BJ (cell line): ENCODE data around the gene CCDC192. TPM values are rescaled to one million over a fixed set of nuclear protein-coding genes. Genes with fewer than 3 reads are reported as not detected.

Experiments used
- CTCF ChIA-PET: fragments of 350-600 bp; formaldehyde crosslinking; extraction: SDS; loops from one replicate; lab custom pipeline; 2021; ENCODE audit warnings: antibody characterized with exemption, inconsistent platforms; lab: Yijun Ruan, JAX
- POLR2A ChIA-PET: fragments of 300-600 bp; sonication (Branson Sonifier 250); formaldehyde crosslinking; extraction: SDS; loops from one replicate; lab custom pipeline; 2021; ENCODE audit warnings: antibody characterized with exemption; lab: Charles Lee
- DNase-seq: peaks from one replicate; pipeline ENCODE4 v3.0.0-alpha.2; 2011; ENCODE audit warnings: low read depth
- H3K27me3 ChIP-seq: 2 replicates; pipeline ENCODE4 v1.6.0; 2011; ENCODE audit warnings: low read length; ENCODE audit not compliant: control insufficient read depth, insufficient read depth
- H3K36me3 ChIP-seq: 2 replicates; pipeline ENCODE4 v1.5.1; 2011; ENCODE audit warnings: low read length; ENCODE audit not compliant: control insufficient read depth, insufficient read depth
- H3K4me3 ChIP-seq: 2 replicates; pipeline ENCODE4 v1.5.1; 2011; ENCODE audit warnings: low read depth, mild to moderate bottlenecking, control low read depth, low read length
- polyA plus RNA-seq: library from polyadenylated mRNA; depleted of rRNA; stranded (reverse); fragments of >200 nt; gene quantifications from 2 replicates; pipeline ENCODE4 v1.2.3, GENCODE V29; 2011
- TF ChIP-seq, protein P1 (sequence below): IDR thresholded peaks from 2 replicates; pipeline ENCODE4 v1.5.1; 2011; ENCODE audit warnings: low read depth, mild to moderate bottlenecking, control low read depth, inconsistent platforms, low read length, moderate library complexity; ENCODE audit not compliant: insufficient read depth

CCDC192 gene
- polyA plus RNA-seq, 1 experiment, result not detected

DNA sequence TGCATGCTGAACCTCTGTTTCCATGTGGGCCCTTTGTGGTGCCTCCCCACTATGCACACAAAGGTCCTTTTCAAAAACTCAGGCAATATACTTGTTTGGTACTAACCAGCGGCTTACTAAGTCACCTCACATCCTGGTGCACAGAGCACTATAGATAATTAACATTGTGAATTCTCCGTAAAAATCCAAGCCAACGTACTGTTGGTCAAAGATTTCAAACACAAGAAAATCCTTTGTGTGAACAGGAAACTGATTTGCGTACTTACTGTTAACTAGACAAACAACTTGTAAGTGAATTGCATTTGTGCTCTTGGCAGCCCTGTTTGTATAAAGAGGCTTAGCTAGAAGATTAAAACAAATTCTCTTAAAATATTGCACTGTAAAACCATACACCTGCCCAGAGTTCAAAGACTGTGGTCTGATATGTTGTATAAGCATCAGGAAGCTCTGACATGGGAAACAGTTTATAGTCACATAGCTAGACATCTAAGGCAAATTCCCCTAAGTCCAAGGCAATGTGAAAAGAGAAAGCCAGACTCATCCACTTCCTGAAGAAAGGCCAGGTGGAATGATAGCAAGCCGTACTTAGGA, 255.3 kb downstream of the CCDC192 start:
- POLR2A ChIA-PET, result no interaction called here
- CTCF ChIA-PET, result interaction anchor here (0.7 to 0.8 kb wide), 2 partner anchors 8 to 22 kb away, joined by 3 to 5 read pairs; no protein-coding TSS in a partner anchor
- TF ChIP-seq, protein P1, sequence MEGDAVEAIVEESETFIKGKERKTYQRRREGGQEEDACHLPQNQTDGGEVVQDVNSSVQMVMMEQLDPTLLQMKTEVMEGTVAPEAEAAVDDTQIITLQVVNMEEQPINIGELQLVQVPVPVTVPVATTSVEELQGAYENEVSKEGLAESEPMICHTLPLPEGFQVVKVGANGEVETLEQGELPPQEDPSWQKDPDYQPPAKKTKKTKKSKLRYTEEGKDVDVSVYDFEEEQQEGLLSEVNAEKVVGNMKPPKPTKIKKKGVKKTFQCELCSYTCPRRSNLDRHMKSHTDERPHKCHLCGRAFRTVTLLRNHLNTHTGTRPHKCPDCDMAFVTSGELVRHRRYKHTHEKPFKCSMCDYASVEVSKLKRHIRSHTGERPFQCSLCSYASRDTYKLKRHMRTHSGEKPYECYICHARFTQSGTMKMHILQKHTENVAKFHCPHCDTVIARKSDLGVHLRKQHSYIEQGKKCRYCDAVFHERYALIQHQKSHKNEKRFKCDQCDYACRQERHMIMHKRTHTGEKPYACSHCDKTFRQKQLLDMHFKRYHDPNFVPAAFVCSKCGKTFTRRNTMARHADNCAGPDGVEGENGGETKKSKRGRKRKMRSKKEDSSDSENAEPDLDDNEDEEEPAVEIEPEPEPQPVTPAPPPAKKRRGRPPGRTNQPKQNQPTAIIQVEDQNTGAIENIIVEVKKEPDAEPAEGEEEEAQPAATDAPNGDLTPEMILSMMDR, result no peak
- no peak overlapping the region for H3K4me3 ChIP-seq
- DNase-seq, result no peak
- H3K27me3 ChIP-seq, result no peaks in the 10 kb centered on the region
- H3K36me3 ChIP-seq, result no peaks in the 10 kb centered on the region

DNA sequence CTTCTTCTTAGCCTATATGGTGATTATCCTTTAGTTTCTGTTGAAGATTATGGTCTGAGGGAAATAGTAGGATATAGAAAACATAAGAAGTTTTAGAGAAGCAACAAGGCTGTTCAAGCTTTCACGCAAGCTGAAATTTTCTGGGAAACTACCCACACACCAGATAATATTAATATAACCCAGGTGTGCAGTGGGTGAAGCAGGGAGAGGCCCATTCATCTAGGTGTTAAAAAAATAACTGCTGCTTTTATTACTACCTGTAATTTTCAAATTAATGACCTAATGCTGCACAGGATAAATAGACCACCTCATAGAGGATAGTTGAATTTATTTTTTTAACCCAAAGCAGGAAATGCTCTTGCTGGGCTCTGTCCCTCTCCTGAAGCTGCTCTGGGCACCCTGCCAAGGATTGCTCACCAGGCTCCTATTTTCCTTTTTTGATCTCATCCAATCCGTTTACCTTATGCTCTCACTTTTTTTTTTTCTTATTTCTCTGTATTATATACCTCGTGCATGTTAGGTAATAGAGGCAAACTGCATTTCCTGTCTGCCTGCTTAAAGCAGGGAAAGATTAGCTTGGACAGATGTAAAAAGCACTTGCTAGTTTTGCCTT, 256.1 kb downstream of the CCDC192 start:
- no peaks in the 10 kb centered on the region for H3K27me3 ChIP-seq
- POLR2A ChIA-PET, result no interaction called here
- CTCF ChIA-PET, result interaction anchor here (0.7 to 0.8 kb wide), 3 partner anchors 9 to 130 kb away, joined by 3 to 5 read pairs (median 3); no protein-coding TSS in a partner anchor
- no peak for DNase-seq
- H3K4me3 ChIP-seq, result no peak overlapping the region
- no peaks in the 10 kb centered on the region for H3K36me3 ChIP-seq
- TF ChIP-seq, protein P1, result no peak

DNA sequence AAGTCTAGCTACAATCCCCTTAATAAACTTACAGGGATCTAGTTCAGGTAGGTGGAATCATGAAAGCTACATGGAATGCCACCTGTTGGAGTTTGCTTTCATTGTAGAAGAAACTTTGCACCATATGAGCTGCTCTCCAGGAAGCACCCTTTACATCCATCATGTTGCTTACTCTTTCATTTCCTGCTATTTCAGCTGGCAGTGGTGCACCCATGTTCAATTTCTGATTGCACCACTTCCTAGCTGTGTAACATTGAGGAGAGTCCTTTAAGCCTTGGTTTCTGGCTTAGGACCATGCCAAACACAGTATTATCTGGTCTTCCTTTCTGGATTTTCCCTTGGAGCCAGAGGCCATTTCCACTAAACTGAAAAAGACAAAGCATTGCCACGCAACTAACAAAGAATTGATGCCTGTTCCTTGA, 257.1 kb downstream of the CCDC192 start:
- TF ChIP-seq, protein P1, result no peak
- ChIA-PET POLR2A (no interaction called here), CTCF (no interaction called here)
- no peaks in the 10 kb centered on the region for H3K36me3 ChIP-seq
- no peaks in the 10 kb centered on the region for H3K27me3 ChIP-seq
- no peak overlapping the region for H3K4me3 ChIP-seq
- DNase-seq, result no peak

DNA sequence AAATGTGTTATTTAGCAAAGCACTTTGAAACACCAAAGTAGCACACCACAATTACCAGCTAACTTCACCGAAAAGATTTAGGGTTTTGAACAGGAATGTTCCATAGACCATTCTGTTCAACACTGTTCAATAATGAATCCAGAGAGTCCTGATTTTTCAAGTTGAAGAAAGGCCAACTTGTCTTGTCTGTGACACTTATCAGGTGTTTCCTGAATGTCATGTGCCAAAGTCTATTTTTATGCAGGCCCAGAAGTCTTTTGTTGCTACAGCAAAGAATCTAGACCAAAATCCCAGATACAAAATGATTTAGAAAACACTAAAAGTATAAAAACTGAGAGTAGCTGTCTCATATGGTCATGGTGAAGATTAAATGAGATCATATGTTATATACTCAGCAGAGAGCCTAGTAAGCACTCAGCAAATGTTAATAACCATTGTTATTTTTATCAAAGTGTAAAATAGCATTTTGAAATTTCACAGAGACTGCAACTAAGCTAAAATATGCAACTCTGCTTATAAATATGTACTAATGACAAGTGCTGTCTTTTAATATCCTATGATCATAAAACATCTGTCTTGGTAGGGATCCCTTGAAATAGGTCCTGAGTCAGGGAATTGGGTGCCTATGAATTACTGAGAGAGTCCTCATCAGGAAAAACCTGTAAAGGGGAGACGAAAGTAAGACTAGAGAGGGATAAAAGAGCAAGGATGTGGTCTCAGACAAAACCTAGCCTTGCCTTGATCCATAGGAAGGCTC, 258.0 kb downstream of the CCDC192 start:
- TF ChIP-seq, protein P1, result no peak
- Histone ChIP-seq H3K4me3 (no peak overlapping the region), H3K27me3 (no peaks in the 10 kb centered on the region), H3K36me3 (peaks cover 2% of the 10 kb centered on the region; the same call in 1 of the 2 replicates)
- ChIA-PET CTCF (no interaction called here), POLR2A (no interaction called here)
- DNase-seq, result no peak

DNA sequence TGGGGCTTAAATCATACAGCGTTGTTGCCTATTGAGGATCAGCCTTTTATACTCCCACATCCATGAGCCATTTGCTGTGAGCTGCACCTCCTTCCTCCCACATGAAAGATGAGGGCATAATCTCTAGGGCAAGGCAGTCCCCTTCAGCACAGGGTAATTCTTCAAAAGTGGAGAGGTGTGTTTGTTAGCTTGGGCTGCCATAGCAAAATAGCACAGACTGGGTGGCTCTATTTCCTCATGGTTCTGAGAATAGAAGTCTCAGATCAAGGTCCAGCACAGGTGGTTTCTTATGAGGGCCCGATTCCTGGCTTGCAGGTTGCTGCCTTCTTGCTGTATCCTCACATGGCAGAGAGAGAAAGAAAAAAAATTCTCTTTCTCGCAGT, 258.6 kb downstream of the CCDC192 start:
- POLR2A ChIA-PET, result no interaction called here

More for the DNA sequence above, 258.6 kb downstream of the CCDC192 start:
- Histone ChIP-seq H3K36me3 (peaks cover 4% of the 10 kb centered on the region; the same call in 1 of the 2 replicates), H3K27me3 (no peaks in the 10 kb centered on the region), H3K4me3 (no peak overlapping the region)
- DNase-seq, result no peak
- TF ChIP-seq, protein P1, result no peak
- CTCF ChIA-PET, result no interaction called here
